Activated naive CD4-positive, alpha-beta T cell treated with anti-CD3 and anti-CD28 coated beads, Interleukin-2, amount 50 U/mL, for 72 hours (primary cell): ENCODE measurements around the gene OR51A2. TPM values are rescaled to one million over a fixed set of nuclear protein-coding genes. Genes with fewer than 3 reads are reported as not detected.
A peak's percentile ranks its signal among the peaks of the same experiment; 100 is the strongest.
"Not testable (repeated sequence)": the region's sequence is repeated elsewhere in the genome, so short reads cannot be mapped to it uniquely, and the experiment has no call there.

Source experiments
- ATAC-seq, 2 donors: fragments of 150-1000 bp; cut with Tn5 transposase; 2 replicates each; pipeline ENCODE4 v1.10.0; 2021; ENCODE audit warnings: mild to moderate bottlenecking in 2 of 2, moderate library complexity in 2 of 2
- DNase-seq, 2 donors: peaks; one replicate each; pipeline ENCODE4 v3.0.0; 2021 to 2022; ENCODE audit warnings: low spot score in 2 of 2
- H3K27ac Mint-ChIP-seq, 2 donors: one replicate each; pipeline ENCODE4 v1.8.0; 2022; ENCODE audit warnings: mild to moderate bottlenecking in 2 of 2, mixed read lengths in 2 of 2
- H3K36me3 Mint-ChIP-seq, 2 donors: one replicate each; pipeline ENCODE4 v1.8.0; 2022; ENCODE audit warnings: mixed read lengths in 2 of 2
- H3K9me3 Mint-ChIP-seq, 2 donors: one replicate each; pipeline ENCODE4 v1.8.0; 2022; ENCODE audit warnings: mixed read lengths in 2 of 2
- total RNA-seq, 2 donors: library from RNA; stranded (reverse); gene quantifications; one replicate each; pipeline ENCODE4 v1.2.3, GENCODE V29; 2022

Gene OR51A2, protein sequence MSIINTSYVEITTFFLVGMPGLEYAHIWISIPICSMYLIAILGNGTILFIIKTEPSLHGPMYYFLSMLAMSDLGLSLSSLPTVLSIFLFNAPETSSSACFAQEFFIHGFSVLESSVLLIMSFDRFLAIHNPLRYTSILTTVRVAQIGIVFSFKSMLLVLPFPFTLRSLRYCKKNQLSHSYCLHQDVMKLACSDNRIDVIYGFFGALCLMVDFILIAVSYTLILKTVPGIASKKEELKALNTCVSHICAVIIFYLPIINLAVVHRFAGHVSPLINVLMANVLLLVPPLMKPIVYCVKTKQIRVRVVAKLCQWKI
- not detected for total RNA-seq

DNA sequence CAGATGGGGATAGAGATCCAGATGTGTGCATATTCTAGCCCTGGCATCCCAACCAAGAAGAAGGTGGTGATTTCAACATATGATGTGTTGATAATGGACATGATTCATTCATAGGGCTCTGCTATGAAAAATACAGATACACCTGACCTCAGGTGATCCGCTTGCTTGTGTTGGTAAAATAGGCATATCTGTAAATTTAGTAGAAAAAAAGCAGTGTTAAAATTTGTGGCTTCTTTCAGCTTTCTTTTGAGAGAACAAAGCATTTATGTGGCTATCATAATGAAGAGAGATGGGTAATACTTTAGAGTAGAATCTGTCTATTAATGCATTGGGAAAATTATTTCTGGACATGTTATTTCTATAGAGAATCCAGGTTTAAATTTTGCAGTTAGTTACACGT lies at the start of gene OR51A2:
OR51A2 (minus strand) TSS at position 101 of the 400 bp plus-strand sequence; CDS start at position 101, 0 bp downstream.
- ATAC-seq, DNase-seq, H3K9me3 Mint-ChIP-seq, H3K36me3 Mint-ChIP-seq, H3K27ac Mint-ChIP-seq: not testable (repeated sequence)

DNA sequence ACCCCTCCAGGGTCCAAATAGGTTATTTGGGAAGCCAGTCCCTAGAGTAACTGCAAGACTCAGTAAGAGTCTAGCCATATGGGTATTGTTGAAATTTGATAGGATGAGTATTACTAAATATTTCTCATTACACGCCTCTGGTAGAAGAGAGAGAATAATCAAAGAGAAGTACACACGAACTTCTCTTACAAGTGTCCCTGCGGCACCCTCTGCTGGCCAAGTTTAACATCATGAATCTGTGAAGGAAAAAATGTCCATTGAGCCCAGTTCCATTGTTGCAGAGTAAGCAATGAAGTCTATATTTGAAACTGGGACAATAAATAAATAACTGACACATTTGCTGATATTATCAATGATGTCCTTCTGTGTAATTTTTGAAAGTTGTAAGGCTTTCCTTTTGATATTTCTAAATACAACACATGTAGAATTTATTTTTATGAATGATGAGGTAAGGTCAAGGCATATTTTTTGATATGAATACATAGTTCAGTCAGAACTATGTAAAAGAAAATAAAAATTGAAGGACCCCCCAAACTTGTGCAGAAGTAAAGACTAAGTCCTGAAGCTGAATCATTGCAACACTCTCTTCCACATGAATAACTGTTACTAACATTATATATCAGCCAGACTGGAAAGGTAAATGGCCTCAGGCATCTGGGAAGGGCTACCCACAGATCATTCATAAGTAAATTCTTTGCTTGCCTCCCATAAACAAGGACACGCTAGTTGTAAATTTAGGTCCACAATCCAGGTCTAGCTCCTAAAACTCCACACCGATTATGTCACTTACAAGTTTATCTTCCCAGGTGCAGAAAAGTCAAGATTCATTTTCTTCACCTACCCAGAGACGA lies 49.1 kb upstream of the OR51A2 start:
- ATAC-seq (peak in 1 of 2 donors; percentile 40), DNase-seq (peak in 1 of 2 donors; percentile 13)
- Mint-ChIP-seq H3K36me3 (no peaks in the 10 kb centered on the region), H3K9me3 (no peaks in the 10 kb centered on the region), H3K27ac (no peak overlapping the region)

DNA sequence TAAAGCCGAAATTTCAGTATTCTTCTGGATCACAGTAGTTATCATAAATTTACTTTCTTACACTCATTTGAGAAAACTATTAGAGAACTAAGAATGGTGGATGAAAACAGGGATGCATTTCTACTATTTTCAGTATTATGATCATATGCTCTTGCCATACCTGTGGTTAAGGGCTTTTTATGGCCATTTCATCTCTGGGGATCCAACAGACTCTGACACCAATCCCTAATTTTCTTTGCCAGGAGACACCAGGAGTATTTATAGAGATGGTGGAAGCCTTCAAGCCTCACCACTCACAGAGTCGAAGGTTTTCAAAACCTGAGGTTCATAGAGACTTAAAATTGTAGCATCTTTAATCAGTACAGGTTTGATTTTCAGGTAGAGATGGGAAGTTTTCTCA lies 39.0 kb upstream of the OR51A2 start, which contains the start of gene OR51L1:
OR51L1 (plus strand) TSS at position 301 of the 400 bp plus-strand sequence. CDS start 4,132 bp downstream, outside the sequence.
- DNase-seq (no peak), ATAC-seq (no peak)
- no peak within 1 kb of the TSS for H3K27ac Mint-ChIP-seq
- no peaks in the 10 kb centered on the region for H3K9me3 Mint-ChIP-seq
- H3K36me3 Mint-ChIP-seq = no peaks in the 10 kb centered on the region

DNA sequence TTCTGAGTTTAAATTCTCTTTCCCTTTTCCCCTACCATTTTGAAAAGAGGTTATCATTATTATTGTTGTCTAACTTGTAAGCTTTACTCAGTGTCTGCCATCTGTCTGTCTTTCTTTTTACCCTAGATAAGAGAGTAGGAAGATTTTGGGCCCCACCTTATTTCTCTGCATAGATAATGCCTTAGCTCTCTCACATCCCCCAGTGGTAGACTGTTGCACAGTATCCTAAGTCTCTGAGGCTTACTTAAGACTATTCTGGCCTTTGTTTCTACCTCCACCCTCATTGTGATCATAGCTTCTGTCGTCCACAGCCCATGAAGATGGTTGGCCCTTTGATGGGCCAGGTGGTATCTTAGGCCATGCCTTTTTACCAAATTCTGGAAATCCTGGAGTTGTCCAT lies 35.5 kb upstream of the OR51A2 start:
- H3K9me3 Mint-ChIP-seq = no peaks in the 10 kb centered on the region
- no peaks in the 10 kb centered on the region for H3K36me3 Mint-ChIP-seq
- DNase-seq = no peak
- no peak for ATAC-seq
- H3K27ac Mint-ChIP-seq = no peak overlapping the region

DNA sequence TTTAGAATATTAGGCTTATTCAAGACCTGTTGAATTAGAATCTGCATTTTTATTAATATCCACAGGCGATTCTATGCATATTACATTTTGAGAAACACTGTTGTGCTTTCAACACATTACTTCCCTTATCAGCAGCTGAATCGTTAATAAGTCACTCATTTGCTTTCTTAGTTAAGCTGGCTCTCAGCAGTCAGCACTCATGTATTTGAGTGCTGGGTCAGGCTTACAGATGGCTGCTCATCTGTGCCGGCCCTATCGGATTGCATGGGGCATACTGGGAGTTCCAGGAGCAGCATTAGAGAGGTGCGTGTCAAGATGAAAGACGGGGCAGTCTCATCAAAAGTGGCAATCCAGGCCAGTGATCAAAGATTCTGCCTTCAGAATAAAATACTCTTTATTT lies 28.3 kb upstream of the OR51A2 start:
- ATAC-seq = no peak
- Mint-ChIP-seq H3K36me3 (no peaks in the 10 kb centered on the region), H3K9me3 (no peaks in the 10 kb centered on the region)

DNA sequence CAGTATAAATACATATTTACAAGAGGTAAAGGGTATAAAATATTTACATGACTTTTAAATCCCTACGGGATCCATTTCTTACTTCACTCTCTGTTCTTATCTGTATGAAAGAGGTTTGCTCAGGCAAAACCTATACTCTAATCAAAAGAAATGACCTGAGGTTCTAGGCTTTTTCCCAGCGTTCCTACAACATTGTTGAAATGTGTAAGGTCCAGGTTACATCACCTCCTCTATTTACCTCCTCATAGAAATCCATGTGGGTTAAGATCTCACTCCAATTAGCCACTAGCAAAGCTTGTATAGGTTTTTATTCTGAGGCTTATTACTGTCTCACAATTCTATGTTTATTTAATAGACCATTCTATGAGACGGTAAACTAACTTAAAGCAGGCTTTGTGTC lies 27.2 kb upstream of the OR51A2 start:
- no peak overlapping the region for H3K27ac Mint-ChIP-seq
- peaks cover 3 to 5% of the 10 kb centered on the region in 2 donors for H3K9me3 Mint-ChIP-seq

More for the DNA sequence above, 28.3 kb upstream of the OR51A2 start:
- DNase-seq = no peak
- no peak overlapping the region for H3K27ac Mint-ChIP-seq

DNA sequence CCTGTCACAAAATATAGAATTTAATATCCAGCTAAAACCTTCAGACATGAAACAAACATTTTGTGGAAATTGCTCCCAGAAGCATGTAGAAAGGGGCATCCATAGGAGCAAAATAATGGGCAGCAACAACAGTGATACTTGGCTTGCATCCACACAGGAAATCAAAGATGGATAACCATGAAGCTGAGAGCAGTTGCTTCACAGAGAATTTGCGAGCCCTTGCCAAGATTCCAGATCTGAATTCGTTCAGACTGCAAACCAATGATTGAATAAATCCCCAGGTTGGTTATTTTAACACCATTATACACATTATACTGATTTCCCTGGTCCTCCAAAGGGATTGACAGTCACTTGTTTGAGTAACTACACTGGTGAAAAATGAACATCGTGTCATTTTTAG lies 23.5 kb upstream of the OR51A2 start:
- DNase-seq (no peak), ATAC-seq (no peak)
- H3K9me3 Mint-ChIP-seq = peaks cover 5 to 7% of the 10 kb centered on the region in 2 donors
- H3K27ac Mint-ChIP-seq = no peak overlapping the region
- H3K36me3 Mint-ChIP-seq = no peaks in the 10 kb centered on the region

More for the DNA sequence above, 27.2 kb upstream of the OR51A2 start:
- DNase-seq = no peak
- H3K36me3 Mint-ChIP-seq = no peaks in the 10 kb centered on the region
- ATAC-seq = no peak

DNA sequence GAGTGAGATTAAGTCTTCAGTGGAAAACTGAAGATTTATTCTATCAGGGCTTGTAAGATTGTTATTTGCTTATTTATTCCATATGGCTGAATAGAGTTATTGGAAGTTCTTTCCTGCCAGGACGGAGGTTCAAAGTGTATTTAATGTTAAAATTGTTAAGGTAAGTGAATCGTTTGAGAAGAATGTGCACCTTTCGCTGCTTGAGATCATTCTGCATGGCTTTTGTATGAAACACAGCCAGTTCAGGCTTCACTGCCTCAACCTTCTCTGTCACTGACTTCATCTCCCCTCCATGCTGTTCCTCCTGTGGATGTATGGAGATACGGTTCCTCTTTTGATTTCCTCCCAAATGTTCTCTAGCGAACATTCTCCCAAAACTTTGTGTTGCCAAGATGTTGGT lies 19.9 kb upstream of the OR51A2 start:
- H3K9me3 Mint-ChIP-seq = peaks cover 5 to 7% of the 10 kb centered on the region in 2 donors
- H3K36me3 Mint-ChIP-seq = no peaks in the 10 kb centered on the region
- DNase-seq (no peak), ATAC-seq (no peak)
- H3K27ac Mint-ChIP-seq = peak overlapping the region in 1 of 2 donors; percentile 46

DNA sequence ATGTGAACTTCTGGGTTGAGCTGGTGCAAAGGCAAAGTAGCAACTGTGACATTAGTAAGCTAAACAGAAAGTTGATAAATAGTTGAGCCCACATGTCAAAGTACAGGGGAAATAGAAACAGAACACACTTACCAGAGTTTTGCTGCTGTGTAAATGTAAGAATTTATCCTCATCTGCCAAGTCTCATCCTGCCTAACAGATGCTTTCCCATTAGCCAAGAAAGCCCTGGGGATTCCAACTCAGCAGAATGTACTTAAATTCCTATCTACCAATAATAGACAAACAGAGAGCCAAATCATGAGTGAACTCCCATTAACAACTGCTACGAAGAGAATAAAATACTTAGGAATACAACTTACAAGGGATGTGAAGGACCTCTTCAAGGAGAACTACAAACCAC lies 7.3 kb upstream of the OR51A2 start:
- Mint-ChIP-seq H3K9me3 (peaks cover 11 to 13% of the 10 kb centered on the region in 2 donors), H3K36me3 (no peaks in the 10 kb centered on the region), H3K27ac (no peak overlapping the region)
- ATAC-seq (no peak), DNase-seq (no peak)

DNA sequence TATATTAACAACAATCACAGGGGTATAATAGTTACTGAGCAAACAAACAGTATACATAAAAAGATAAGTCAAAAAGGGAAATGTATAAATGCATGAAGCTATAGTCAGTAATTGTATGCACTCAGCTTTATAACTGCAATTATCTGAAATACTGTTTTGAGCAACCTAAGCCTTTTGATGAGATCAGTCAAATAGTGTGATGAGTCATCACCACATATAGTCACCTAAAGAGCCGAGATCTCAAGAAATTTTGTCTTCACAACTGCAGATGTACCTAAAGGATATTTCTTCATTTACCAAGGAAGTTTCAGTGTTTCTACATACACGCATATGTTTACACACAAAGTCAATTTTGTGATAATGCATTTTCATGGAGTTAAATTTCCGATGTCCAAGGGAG lies 5.4 kb upstream of the OR51A2 start:
- peaks cover 8 to 10% of the 10 kb centered on the region in 2 donors for H3K9me3 Mint-ChIP-seq
- no peak for ATAC-seq
- DNase-seq = no peak
- no peak overlapping the region for H3K27ac Mint-ChIP-seq
- H3K36me3 Mint-ChIP-seq = no peaks in the 10 kb centered on the region

DNA sequence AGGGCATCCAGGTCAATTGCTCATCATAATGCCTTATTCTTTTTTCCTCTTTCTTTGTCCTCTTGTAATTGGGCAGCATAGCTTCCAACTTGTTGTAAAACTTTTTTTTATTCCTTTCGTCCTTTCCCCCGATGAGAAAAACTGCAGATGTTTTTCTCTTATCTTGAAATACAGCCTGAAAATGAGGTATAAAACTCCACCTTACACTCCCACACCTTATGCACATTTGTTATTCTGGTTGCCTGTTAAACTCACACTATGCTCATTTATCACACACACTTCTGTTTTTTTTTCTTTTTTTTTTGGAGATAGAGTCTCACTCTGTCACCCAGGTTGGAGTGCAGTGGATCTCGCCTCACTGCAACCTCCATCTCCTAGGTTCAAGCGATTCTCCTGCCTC lies 1.9 kb upstream of the OR51A2 start:
- Mint-ChIP-seq H3K27ac (no peak overlapping the region), H3K36me3 (no peaks in the 10 kb centered on the region), H3K9me3 (peaks cover 6 to 9% of the 10 kb centered on the region in 2 donors)
- DNase-seq (no peak), ATAC-seq (no peak)

DNA sequence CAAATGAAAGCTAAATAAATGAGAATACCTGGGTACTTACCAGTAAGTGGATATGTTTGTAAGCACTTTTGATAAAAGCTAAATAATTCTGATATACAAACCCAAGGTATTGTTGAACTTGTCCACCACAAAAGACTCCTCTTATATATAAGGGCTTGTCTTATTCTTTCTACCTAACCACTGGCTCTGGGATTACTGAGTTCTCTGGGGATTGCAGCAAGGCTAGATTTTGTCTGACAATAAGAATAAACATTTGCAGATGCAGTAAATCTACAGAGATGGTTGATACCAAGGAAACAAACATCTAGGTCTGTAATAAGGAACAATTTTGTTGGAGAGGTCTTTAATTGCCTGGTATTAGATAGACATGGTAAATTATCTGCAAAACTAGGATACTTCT lies 8.0 kb downstream of the OR51A2 start, which contains the start of gene OR51A4:
OR51A4 (minus strand) TSS at position 101 of the 400 bp plus-strand sequence. CDS start 505 bp downstream, outside the sequence.
- H3K9me3 Mint-ChIP-seq = no peaks in the 10 kb centered on the region
- DNase-seq (no peak), ATAC-seq (no peak)

DNA sequence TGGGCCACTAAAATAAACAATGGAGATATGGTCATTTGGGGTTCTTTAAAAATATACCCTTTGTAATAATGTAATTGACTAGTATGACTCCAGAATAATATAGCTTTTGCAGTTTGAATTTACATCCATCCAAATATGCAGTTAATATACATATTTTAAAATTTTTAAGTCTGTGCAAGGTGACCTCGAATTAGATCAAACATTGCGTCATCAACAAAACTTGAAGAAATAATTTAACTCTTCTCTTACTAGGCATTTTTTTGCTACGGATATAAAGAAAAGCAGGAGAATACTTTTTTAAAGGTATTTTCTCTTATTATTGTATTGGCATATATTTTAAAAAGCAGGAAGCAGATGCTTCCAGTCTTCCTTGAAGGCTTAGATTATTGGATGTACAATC lies 18.8 kb downstream of the OR51A2 start:
- H3K9me3 Mint-ChIP-seq = no peaks in the 10 kb centered on the region
- no peaks in the 10 kb centered on the region for H3K36me3 Mint-ChIP-seq
- no peak for ATAC-seq
- no peak overlapping the region for H3K27ac Mint-ChIP-seq
- no peak for DNase-seq

More for the DNA sequence above, 8.0 kb downstream of the OR51A2 start, which contains the start of gene OR51A4:
- Mint-ChIP-seq H3K36me3 (no peaks in the 10 kb centered on the region), H3K27ac (no peak within 1 kb of the TSS)

DNA sequence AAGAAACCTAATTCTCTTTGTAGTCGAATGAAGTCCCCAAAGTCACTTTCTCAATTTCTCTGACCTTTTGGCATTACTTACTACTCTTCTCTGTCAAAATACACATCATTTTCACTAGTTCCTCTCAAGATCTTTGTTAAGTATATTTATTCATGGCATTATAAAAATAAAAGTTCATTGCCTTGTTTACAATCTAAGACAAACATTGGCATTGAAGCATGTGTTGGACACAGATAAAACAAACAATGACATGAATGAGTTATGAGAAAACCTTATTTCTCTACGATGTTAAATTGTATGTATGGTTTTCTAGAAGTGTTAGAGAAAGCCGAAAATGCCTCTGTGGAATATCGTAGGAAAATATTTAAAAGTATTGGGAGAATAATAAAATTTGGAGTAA lies 22.8 kb downstream of the OR51A2 start:
- no peaks in the 10 kb centered on the region for H3K36me3 Mint-ChIP-seq
- no peaks in the 10 kb centered on the region for H3K9me3 Mint-ChIP-seq
- ATAC-seq (no peak), DNase-seq (no peak)
- H3K27ac Mint-ChIP-seq = no peak overlapping the region

DNA sequence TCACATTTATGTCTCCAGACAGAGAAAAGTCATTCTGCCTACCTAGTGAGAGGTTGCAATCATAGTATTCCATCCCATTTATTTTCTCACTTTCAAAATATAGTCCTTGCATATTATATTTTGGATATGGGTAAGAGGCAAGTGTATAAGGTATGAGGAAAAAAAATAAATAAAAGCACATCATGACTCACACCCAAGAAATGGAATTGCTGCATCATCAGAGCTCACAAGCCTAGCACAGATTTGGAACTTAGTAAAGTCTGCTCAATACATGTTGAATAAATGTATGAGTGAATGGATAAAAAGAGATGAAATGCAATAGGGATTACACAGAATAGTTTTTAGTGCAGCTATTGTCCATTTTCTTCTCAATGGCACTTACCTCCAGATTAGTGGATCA lies 28.9 kb downstream of the OR51A2 start:
- H3K9me3 Mint-ChIP-seq = peaks cover 4 to 6% of the 10 kb centered on the region in 2 donors
- DNase-seq = no peak
- no peaks in the 10 kb centered on the region for H3K36me3 Mint-ChIP-seq
- no peak overlapping the region for H3K27ac Mint-ChIP-seq
- no peak for ATAC-seq

DNA sequence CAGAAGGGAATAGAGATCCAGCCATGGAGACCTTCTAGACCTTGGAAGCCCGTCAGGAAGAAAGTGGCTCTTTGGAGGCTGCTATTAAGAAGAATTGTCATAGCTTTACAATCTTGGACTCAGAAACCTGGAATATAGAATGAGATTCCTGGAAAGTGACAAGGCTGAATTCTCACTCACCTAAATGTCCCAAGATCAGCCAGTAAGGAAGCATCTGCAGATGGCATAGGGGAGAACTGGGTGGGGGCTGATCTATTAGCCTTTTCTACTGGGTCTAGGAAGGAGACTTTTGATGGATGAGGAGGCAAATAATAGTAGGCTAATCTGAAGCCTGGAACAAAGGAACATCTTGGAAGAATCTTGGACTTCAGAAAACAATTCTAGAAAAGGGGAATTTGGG lies 31.3 kb downstream of the OR51A2 start, which contains the start of gene OR51G1:
OR51G1 (minus strand) TSS at position 101 of the 400 bp plus-strand sequence; CDS start at position 101, 0 bp downstream.
- peaks cover 4 to 6% of the 10 kb centered on the region in 2 donors for H3K9me3 Mint-ChIP-seq
- ATAC-seq (no peak), DNase-seq (no peak)
- no peak within 1 kb of the TSS for H3K27ac Mint-ChIP-seq
- H3K36me3 Mint-ChIP-seq = no peaks in the 10 kb centered on the region

DNA sequence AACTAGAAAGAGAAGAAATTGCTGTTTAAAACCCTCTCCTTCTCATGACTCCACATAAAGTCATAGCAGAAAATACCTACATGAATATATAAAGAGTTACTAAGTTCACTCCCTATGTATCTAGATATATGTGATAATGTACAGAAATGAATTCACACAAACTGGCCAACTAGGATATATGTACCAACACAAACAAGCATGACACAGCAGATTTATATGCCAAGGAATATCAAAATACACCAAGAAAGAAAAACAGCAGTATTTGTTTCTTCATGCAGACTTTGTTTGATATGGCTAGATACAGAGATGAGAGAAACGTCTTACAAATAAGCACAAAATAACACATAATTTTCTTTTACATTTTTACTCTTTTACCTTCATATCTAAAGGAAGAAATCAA lies 33.2 kb downstream of the OR51A2 start:
- Mint-ChIP-seq H3K27ac (no peak overlapping the region), H3K36me3 (no peaks in the 10 kb centered on the region), H3K9me3 (peaks cover 4 to 6% of the 10 kb centered on the region in 2 donors)
- ATAC-seq (no peak), DNase-seq (no peak)
